Choroid plexus epithelial cell (primary cell): ENCODE data around the gene WIZ.

ENCODE experiments used
- DNase-seq: peaks from one replicate; pipeline ENCODE4 v3.0.0-alpha.2; 2010; ENCODE audit warnings: low read depth
- H3K4me3 ChIP-seq: 2 replicates; pipeline ENCODE4 v1.5.1; 2011; ENCODE audit warnings: low read depth, mild to moderate bottlenecking, control low read depth, low read length, moderate library complexity
- CTCF ChIP-seq: conservative IDR thresholded peaks from 2 replicates; pipeline ENCODE4 v1.5.1; 2011; ENCODE audit warnings: low read depth, mild to moderate bottlenecking, control low read depth, inconsistent platforms, low read length, moderate library complexity

Gene WIZ

DNA sequence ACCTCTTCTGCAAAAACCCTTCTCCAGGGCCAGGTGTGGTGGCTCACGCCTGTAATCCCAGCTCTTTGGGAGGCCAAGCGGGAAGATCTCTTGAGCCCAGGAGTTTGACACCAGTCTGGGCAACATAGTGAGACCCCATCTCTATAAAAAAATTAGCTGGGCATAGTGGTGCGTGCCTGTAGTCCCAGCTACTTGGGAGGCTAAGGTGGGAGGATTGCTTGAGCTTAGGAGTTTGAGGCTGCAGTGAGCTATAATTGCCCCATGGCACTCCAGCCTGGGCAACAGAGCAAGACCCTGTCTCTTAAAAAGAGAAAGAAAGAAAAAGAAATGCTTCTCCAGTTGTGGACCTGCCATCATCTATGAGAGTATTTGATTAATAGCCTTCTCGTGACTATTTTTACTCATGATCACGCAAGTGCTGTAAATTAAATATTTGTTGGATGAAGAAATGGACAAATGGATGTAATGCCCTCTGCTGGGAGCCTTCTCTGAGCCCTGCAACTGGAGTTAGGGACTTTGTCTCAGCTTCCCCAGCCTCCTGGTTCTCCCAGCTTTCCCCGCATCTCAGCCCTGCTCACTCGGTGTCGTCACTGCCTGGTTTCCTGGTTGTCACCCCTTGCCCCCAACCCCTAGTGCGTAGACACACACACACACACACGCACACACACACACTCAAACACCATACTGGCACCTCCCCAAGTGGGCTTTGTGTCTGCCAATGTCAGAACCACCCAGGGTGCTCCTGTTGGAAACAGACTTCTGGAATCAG lies 12.2 kb downstream of the WIZ start:
- peak; percentile 55 for DNase-seq
- peak; percentile 59 for TF ChIP-seq CTCF
- H3K4me3 ChIP-seq, result no peak overlapping the region

DNA sequence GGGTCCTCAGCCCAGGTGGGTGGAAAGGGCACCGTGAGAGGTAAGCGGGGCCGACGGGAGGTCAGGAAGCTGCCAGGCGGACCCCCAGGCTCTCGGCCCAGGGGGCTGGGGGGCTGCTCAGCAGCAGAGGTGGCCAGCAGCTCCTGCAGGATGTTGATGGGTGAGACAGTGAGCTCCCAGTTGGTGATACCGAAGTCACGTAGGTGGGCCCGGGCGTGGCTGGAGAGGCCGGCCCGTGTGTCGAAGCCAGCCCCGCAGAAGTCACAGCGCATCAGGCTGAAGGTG lies 13.0 kb downstream of the WIZ start:
- no peak for DNase-seq
- H3K4me3 ChIP-seq, result no peak overlapping the region
- no peak for TF ChIP-seq CTCF

- no peak for TF ChIP-seq CTCF
- no peak overlapping the region for H3K4me3 ChIP-seq
- DNase-seq, result no peak
Observed at GRCh38 chr19:15436012-15436825, 13.5 kb downstream of the WIZ start.

GRCh38 chr19:15433519-15434069 lies 16.2 kb downstream of the WIZ start:
- H3K4me3 ChIP-seq, result peak overlapping the region; percentile 82
- TF ChIP-seq CTCF, result no peak
- DNase-seq, result no peak

- DNase-seq, result peak; percentile 93
- TF ChIP-seq CTCF, result no peak
- peak overlapping the region; percentile 82 for H3K4me3 ChIP-seq
Observed at GRCh38 chr19:15432629-15433518, 16.9 kb downstream of the WIZ start.

GRCh38 chr19:15432018-15432494 lies 17.7 kb downstream of the WIZ start:
- TF ChIP-seq CTCF, result no peak
- no peak for DNase-seq
- H3K4me3 ChIP-seq, result peak overlapping the region; percentile 82
